LoVo (cell line): ENCODE measurements around the gene ARMCX4.
"Not testable (repeated sequence)": the region's sequence is repeated elsewhere in the genome, so short reads cannot be mapped to it uniquely, and the experiment has no call there.

ENCODE experiments used
- DNase-seq: peaks from one replicate; pipeline ENCODE4 v3.0.0-alpha.2; 2016; ENCODE audit warnings: low spot score

Gene ARMCX4

DNA sequence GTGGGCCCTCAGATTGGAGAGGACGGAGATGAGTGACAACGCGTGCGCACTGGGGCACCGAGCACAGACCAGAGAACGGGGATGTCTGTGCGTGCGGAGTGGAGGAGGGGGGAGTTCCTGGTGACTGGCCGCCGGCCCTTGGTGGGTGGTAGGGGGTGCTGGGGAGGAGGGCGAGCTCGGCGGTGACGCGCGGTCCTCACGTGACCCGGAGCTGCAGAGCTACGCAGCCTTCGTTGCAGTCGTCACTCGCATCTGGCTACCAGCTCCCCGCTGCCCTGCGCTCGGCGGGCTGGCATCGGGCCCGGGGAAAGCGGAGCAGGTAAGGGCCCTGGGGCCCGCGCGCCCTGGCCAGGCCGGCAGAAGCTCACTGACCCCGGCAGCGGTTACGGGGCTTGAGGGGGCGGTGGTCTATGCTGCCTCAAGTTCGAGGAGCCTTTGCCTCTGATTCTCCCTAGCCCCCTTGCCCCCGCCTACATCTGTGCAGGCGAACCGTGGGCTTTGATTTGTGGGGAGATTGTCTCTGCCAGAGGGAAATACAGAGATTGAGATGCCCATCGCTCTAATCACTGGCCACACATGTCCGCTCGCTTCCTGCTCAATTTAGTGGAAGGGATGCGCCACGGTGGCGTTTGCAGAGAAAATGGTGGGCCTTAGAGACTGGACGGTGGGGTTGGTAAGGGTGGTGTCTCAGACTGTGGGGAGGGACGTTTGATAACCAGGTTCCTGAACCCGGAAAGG lies at the start of gene ARMCX4:
TSS of gene ARMCX4 (plus strand) at position 245 of the 738 bp plus-strand sequence. CDS start 3,134 bp downstream, outside the sequence.
- no peak for DNase-seq

DNA sequence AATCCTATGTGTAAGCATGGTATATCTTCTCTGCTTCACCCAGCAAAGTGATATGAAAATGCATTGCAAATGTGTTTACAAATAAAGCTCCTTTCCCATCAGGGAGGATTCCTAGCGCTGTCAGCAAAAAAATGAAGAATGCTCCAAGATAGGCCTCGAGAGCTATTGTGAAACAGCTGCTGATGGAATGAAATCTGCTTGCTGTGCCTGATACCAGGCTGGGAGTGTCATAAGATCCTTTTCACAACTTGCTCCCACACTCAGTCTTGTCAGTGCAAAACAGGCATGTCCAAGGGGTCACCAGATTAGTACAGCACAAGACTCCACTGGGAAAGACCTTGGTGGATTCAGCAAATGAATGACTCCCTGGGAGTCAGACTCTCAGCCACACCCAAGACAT lies 43.2 kb upstream of the ARMCX4 start:
- DNase-seq, result no peak

DNA sequence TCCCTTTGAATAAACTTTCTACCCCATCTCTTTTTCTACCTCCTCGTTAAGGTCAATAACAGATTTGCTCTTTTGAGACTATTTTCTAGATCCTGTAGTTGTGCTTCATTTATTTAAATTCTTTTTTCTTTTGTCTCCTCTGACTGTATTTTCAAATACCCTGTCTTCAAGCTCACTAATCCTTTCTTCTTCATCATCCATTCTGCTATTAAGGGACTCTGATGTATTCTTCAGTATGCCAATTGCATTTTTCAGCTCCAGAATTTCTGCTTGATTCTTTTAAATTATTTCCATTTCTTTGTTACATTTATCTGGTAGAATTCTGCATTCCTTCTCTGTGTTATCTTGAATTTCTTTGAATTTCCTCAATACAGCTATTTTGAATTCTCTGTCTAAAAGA lies 36.0 kb upstream of the ARMCX4 start:
- no peak for DNase-seq

DNA sequence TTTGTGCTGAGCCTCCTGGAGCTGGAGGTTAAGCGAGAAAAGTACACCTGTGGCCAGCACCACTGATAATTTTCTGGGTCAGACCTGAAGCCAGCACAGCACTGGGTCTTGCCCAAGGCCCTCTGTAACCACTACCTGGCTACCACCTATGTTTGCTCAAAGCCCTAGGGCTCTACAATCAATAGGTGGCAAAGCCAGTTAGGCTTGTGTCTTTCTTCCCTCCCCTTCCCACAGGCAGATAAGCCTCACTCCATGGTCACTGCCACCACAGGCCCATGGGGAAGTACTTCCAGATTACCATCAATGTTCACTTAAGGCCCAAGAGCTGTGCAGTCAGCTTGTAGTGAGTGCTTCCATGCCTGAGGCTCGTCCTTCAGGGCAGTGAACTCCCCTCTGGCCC lies 35.2 kb upstream of the ARMCX4 start:
- DNase-seq, result no peak

DNA sequence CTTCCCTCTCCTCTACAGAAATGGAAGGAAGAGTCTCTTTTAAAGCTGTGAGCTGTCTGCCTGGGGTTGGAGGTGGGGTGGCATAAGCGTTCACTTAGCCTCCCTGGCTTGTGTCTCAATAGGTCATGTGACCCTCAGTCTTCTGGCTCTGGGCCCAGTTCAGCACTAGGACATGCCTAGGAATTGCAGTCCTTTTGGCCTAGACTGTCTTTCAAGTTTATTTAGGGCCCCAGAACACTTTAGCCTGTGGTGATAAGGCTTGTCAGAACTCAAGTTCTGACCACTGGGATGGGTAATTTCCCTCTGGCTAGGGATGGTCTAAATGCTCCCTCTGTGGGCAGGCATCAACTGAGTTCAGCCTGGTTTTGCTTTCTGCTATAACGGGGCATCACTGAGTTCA lies 34.3 kb upstream of the ARMCX4 start:
- DNase-seq, result no peak

DNA sequence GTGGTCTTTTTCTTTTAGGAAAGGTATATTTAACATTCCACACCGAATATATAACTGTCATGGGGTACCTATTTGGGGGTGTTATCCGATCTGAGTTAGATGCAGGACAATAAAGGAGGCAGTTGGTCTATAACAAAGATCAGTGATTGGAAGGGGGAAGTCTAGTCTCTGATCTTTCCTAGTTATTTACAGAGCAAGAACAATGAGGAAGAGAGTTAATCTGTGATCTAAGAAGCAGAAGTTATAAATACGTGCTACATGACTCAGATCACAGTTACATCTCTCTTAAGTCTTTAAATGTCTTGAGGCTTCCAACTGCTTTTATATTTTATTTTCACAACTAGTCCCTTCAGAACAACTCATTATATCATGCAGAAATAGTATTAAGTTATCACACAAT lies 33.2 kb upstream of the ARMCX4 start:
- no peak for DNase-seq

DNA sequence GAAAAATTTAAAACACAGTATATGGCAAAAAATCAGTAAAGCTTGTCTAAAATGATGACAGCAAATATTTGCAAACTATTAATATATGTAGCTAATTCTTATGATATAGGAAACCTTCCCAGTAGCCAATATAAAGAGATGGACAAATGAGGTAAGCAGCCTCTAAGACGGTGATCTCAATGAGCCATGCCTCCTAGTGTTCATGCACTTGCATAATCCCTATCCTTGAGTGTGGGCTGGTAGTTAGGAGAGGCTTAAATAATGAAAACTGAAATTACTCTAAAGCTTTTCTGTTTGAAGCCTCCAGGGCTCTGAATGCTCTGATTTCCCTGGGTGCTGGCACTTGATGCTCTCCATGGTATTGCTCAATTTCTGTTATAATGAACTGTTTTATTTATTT lies 24.6 kb upstream of the ARMCX4 start:
- no peak for DNase-seq

DNA sequence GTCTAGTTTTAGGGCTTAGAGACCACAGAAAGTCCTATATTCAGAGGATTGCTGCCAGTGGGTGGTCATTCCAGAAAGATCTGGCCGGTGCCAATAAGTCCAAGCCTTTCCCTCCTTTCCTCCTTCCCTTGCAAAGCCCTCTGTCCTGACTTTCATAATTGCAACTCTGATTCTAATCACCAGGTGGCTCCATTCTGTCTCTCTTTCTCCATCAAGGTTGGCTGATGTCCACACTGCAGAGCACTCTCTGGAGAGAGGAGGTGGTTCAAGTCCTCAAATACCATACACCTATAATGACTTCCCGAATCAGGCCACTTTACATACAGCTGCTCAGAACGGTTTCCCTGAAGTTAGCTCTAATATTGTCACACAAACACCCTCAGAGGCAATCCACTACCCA lies 22.4 kb upstream of the ARMCX4 start:
- DNase-seq, result peak; percentile 4

DNA sequence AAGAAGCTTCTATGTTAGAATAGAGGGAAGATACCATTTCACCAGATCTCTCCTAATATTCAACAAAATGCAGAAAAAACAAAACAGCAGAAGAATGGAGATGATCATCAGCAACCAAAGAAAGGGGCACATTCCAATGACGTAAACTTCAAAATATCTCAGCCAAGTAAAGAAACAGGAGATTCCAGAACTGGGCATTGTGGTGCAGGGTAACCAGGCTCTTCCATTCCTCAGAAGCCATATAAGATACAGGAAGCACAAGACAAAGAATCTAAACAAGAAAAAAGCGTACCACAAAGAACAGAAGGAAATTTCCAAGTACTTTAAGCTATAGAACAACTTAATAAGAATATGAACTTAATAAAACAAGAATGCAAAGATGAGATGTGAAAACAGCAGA lies 6.9 kb upstream of the ARMCX4 start:
- no peak for DNase-seq

DNA sequence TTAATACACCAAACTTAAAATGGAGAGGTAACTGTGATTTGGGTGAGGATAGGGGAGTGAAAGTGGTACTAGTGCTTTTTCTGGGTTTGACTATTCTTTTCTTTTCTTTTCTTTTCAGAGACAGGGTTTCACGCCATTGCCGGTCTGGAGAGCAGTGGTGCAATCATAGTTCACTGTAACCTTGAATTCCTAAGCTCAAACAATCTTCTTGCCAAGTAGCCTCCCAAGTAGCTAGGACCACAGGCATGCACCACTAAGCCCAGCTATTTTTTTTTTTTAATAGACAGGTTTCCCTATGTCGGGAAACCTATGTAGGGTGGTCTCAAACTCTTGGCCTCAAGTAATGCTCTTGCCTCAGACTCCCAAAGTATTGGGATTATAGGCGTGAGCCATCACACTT lies 3.0 kb upstream of the ARMCX4 start:
- DNase-seq, result no peak

DNA sequence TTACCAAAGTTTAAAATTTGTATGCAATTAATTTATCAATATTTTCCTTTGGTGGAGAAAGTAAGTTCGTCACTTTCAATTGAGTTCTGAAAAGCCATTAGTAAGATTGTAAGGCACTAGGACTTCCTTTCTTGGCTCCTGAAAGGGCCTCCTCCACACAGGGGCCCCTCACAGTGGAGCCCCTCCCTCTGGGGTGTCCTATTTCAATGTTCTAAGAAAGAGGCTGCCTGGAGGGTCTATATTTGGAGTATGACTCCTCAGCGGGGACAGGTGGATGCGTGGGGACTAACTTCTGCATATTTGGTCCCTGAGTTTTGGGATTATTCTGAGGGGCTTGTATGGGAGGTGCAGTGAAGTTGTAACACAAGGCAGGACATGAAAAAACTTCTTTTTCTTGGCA lies 1.6 kb upstream of the ARMCX4 start:
- no peak for DNase-seq

DNA sequence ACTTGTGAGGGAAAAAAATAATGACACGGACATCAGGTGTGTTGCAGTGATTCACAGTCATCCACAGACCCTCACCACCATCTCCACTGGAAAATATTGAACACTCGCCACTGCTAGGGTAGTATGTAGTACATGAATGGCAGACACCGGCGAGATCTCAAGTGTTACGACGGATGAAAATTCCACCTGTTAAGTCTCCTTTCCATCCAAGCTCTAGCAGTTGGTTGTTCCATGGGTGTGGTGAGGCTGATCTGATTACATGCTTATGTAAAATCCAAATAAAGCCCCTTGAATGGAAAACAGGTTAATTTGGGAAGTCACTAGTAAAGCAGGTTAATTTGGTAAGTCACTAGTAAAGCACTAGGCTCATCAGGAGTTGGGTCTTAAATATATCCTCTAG lies 1.1 kb upstream of the ARMCX4 start:
- DNase-seq, result no peak

DNA sequence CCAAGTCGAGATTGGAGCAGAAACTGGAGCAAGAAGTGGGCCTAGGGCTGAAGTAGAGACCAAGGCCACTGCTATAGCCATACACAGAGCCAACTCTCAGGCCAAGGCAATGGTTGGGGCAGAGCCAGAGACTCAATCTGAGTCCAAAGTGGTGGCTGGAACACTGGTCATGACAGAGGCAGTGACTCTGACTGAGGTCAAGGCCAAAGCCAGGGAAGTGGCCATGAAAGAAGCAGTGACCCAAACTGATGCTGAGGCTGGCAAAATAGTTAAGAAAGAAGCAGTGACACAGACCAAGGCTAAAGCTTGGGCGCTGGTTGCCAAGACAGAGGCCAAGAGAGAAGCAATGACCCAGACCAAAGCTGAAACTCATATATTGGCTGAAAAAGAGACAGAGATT lies 3.5 kb downstream of the ARMCX4 start:
- DNase-seq, result no peak

DNA sequence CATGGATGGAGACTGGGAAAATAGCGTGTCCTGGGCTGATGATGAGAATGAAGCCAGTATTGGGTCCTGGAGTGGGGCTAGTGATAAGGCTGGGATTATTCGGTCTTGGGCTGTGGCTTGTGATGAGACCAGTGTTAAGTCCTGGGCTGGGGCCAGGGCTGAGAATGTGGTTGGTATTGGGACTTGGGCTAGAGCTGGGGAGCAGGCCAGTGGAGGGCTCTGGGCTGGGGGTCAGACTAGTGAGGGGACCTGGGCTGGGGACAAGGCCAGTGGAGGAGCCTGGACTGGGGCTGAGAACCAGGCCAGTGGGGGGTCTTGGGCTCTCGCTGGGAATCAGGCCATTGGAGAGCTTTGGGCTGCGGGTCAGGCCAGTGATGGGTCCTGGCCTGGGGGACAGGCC lies 6.7 kb downstream of the ARMCX4 start:
- no peak for DNase-seq

DNA sequence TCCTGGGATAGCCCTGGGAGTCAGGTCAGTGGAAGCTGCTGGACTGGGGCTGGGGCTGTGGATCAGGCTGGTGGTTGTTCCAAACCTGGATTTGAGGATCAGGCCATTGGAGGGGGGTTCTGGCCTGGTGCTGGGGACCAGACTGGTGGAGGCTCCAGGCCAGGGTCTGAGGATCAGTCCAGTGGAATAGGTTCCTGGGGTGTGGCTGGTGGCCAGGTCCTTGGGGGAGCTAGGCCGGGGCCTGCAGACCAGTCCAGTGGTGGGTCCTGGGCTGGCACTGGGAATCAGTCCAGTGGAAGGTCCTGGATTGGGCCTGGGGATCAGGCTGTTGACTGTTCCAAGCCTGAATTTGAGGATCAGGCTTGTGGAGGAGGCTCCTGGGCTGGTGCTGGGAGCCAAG lies 8.0 kb downstream of the ARMCX4 start:
- no peak for DNase-seq

DNA sequence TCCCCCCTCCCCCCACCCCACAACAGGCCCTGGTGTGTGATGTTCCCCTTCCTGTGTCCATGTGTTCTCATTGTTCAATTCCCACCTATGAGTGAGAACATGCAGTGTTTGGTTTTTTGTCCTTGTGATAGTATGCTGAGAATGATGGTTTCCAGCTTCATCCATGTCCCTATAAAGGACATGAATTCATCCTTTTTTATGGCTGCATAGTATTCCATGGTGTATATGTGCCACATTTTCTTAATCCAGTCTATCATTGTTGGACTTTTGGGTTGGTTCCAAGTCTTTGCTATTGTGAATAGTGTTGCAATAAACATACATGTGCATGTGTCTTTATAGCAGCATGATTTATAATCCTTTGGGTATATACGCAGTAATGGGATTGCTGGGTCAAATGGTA lies 17.7 kb downstream of the ARMCX4 start:
- not testable (repeated sequence) for DNase-seq

DNA sequence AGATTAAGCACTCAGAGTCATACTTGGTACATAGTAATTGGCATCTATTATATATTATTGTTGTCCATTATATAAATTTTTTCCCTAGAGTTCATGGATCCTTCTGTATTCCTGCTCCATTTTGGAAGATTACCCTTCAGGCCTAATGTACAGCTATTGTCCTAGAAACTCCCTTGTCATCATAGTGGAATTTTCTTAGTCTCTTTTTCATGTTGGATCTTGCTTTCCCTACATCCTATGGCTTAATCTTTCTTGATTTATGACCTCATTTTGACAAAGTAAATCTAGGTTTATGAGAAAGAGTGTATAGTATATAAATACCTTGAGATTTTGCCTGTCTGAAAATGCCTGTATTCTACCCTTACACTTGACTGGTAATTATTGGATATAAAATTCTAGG lies 22.1 kb downstream of the ARMCX4 start:
- no peak for DNase-seq

DNA sequence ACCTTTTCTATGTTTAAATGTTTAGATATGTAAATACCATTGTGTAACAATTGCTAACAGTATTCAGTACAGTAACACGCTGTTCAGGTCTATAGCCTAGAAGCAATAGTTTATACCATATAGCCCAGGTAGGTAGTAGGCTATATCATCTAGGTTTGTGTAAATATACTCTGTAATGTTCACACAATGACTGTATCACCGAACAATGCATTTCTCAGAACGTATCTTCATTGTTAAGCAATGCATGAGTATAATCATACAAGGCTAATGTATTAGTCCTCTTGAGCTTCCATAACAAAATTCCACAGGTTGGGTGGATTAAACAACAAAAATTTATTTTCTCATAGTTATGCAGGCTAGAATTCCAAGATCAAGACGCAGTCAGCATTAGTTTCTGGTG lies 22.7 kb downstream of the ARMCX4 start:
- no peak for DNase-seq

DNA sequence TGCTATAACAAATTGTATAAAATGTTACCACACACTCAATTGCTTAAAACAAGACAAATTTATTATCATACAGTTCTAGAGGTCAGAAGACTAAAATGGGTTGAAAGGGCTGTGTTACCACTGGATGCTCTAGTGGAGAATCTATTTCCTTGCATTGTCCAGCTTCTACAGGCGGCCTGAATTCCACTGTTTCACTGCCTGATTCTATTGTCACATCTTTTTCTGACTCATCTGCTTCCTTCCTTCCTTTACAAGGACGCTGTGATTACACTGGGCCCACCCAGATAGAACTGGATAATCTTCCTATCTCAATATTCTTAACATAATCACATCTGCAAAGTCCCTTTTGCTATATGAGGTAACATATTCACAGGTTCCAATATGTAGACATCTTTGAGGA lies 45.7 kb downstream of the ARMCX4 start:
- DNase-seq, result no peak
